ENCODE results near the gene INTS11. TPM values are rescaled to one million over a fixed set of nuclear protein-coding genes. Genes with fewer than 3 reads are reported as not detected.

The INTS11 gene
- total and polyA plus RNA-seq, 2 experiments from 2014 or later: 102 to 161 TPM

DNA sequence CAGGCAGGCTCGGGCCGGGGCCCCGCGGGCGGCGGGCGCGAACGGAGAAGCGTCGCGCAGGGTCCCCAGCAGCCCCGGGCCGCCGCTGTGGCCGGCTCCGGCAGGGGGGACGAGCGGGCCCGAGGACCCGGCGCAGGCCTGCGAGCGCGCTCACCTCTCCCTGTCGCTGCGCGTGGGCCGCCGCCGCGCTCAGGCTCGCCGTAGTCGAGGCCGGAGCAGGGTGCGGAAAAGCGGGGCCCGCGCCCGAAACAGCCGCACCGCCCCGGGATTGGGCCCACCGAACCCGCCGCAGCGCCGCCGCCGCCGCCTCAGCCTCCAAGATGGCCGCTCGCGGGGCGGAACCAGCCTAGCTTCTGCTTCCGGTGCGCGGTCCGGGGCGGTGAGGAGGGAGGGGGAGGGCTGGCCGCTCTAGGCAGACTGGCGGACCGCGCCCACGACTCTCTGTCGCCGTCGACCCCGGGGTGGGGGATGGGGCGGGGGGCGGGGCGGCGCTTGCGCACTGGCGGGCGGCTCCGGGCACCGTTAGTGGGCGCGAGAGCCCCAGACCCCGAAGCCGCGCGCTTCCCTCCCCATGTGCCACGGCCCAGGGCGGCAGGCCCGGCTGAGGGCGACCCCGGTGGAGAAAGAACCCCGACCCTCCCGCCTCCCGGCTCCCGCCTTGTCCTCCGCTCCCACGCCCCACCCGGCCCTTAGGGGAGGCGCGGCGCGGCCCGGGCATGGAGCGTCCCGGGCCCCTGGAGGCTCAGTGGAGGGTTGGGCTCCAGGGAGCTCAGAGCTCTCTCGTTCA lies 50.8 kb downstream of the INTS11 start, which contains the start of gene UBE2J2 (continued):
- TF ChIP-seq, protein P1, sequence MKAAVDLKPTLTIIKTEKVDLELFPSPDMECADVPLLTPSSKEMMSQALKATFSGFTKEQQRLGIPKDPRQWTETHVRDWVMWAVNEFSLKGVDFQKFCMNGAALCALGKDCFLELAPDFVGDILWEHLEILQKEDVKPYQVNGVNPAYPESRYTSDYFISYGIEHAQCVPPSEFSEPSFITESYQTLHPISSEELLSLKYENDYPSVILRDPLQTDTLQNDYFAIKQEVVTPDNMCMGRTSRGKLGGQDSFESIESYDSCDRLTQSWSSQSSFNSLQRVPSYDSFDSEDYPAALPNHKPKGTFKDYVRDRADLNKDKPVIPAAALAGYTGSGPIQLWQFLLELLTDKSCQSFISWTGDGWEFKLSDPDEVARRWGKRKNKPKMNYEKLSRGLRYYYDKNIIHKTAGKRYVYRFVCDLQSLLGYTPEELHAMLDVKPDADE (IDR thresholded peaks at IDR 0.05): peak; percentile 88
- TF ChIP-seq NANOG (IDR thresholded peaks at IDR 0.05; ENCODE audit: borderline replicate concordance) (no peak), CREB1 (CRISPR knock-in tag; IDR thresholded peaks at IDR 0.05; ENCODE audit: low read depth) (peak; percentile 46; the same call in 1 of the 2 replicates)

GRCh38 chr1:1273209-1273511 lies 51.3 kb downstream of the INTS11 start:
- Histone ChIP-seq H3K27ac (ENCODE audit: low read depth) (no peak overlapping the region), H3K4me1 (ENCODE audit: insufficient read depth) (no peaks in the 10 kb centered on the region; the same call in 1 of the 2 replicates), H3F3A (replicated peaks; ENCODE audit: low read depth) (0 out of 2 replicates have a peak, but pooled peaks cover 3% of the 10 kb centered on the region), H3K27me3 (ENCODE audit: insufficient read depth) (no peaks in the 10 kb centered on the region), H4K20me1 (replicated peaks; ENCODE audit: insufficient read depth) (peaks cover 18% of the 10 kb centered on the region), H3K79me2 (replicated peaks; ENCODE audit: insufficient read depth) (peaks cover 40% of the 10 kb centered on the region), H3K9me2 (ENCODE audit: insufficient read depth) (no peaks in the 10 kb centered on the region), H3K4me3 (peak overlapping the region; percentile 90), H2AFZ (no peak overlapping the region), H3K4me2 (peak overlapping the region; percentile 92), H3K36me3 (ENCODE audit: insufficient read depth) (no peaks in the 10 kb centered on the region)
- H3K9me3 Mint-ChIP-seq: peaks cover 3% of the 10 kb centered on the region; the same call in 1 of the 3 replicates
- H3K27me3 Mint-ChIP-seq (ENCODE audit: insufficient read depth, low read depth, poor library complexity): peaks cover 11% of the 10 kb centered on the region
- ATAC-seq (no peak), DNase-seq (ENCODE audit: low spot score) (no peak)
- peaks cover 25% of the 10 kb centered on the region for H3K4me1 Mint-ChIP-seq
- H3K4me3 Mint-ChIP-seq: peak overlapping the region; percentile 88
- TF ChIP-seq JUNB (IDR thresholded peaks at IDR 0.05; ENCODE audit: unreplicated experiment) (no peak), STAT1 (IDR thresholded peaks at IDR 0.05; ENCODE audit: unreplicated experiment) (no peak), POLR2AphosphoS5 (IDR thresholded peaks at IDR 0.05; ENCODE audit: low read depth) (no peak)
- peak overlapping the region; percentile 82 for H3K27ac Mint-ChIP-seq
- peaks cover 12% of the 10 kb centered on the region; the same call in 2 of the 3 replicates for H3K36me3 Mint-ChIP-seq (ENCODE audit: low read depth)

DNA sequence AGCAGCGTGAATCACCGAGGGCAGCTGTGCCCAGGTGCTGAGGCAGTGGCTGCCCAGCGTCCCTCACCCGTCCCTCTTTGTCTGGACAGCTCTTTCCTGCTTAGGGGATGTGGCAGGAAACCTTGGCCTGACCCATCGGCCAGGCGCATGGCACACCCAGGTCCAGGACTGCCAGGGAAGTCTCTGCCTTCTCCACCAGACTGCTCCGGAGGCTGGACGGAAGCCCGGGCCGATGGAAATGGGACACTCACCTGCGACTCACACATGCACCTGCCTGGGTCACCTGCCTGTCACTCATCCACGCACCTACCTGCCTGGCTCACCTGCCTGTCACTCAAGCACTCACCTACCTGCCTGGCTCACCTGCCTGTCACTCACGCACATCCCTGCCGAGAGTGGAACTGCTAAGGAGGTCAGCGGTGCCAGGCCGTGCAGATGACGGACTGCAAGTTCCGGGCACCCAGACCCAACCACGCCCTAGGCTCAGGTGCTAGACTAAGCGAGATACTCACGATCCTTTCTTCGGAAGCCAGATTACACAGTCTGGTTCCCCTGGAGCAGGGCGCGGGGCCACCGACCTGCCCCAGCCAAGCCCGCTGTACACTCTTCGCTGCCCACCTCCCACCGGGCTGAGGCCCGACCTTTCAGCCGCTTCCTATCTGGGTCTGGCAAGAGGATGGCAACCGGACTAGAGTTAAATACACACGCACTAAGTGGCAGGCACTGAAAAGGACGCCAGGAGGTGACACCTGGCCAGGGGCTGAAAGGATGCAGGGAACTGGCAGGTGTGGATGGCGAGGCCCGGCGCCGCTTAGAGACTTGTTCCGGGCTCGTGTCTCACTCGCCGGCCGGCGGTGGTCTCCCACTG lies 51.9 kb downstream of the INTS11 start:
- no peaks in the 10 kb centered on the region for H3K9me2 ChIP-seq (ENCODE audit: insufficient read depth)
- peak overlapping the region; percentile 82 for H3K27ac Mint-ChIP-seq
- H3F3A ChIP-seq (replicated peaks; ENCODE audit: low read depth): 0 out of 2 replicates have a peak, but pooled peaks cover 4% of the 10 kb centered on the region
- H4K20me1 ChIP-seq (replicated peaks; ENCODE audit: insufficient read depth): peaks cover 18% of the 10 kb centered on the region
- peaks cover 40% of the 10 kb centered on the region for H3K79me2 ChIP-seq (replicated peaks; ENCODE audit: insufficient read depth)
- no peaks in the 10 kb centered on the region for H3K27me3 ChIP-seq (ENCODE audit: insufficient read depth)
- no peak overlapping the region for H2AFZ ChIP-seq
- H3K4me3 Mint-ChIP-seq: peak overlapping the region; percentile 88
- TF ChIP-seq ZNF114 (CRISPR knock-in tag; IDR thresholded peaks at IDR 0.05): no peak
- TF ChIP-seq, protein P2, sequence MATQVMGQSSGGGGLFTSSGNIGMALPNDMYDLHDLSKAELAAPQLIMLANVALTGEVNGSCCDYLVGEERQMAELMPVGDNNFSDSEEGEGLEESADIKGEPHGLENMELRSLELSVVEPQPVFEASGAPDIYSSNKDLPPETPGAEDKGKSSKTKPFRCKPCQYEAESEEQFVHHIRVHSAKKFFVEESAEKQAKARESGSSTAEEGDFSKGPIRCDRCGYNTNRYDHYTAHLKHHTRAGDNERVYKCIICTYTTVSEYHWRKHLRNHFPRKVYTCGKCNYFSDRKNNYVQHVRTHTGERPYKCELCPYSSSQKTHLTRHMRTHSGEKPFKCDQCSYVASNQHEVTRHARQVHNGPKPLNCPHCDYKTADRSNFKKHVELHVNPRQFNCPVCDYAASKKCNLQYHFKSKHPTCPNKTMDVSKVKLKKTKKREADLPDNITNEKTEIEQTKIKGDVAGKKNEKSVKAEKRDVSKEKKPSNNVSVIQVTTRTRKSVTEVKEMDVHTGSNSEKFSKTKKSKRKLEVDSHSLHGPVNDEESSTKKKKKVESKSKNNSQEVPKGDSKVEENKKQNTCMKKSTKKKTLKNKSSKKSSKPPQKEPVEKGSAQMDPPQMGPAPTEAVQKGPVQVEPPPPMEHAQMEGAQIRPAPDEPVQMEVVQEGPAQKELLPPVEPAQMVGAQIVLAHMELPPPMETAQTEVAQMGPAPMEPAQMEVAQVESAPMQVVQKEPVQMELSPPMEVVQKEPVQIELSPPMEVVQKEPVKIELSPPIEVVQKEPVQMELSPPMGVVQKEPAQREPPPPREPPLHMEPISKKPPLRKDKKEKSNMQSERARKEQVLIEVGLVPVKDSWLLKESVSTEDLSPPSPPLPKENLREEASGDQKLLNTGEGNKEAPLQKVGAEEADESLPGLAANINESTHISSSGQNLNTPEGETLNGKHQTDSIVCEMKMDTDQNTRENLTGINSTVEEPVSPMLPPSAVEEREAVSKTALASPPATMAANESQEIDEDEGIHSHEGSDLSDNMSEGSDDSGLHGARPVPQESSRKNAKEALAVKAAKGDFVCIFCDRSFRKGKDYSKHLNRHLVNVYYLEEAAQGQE (IDR thresholded peaks at IDR 0.05; ENCODE audit: unreplicated experiment): no peak
- peaks cover 3% of the 10 kb centered on the region; the same call in 1 of the 3 replicates for H3K9me3 Mint-ChIP-seq
- H3K4me2 ChIP-seq: peak overlapping the region; percentile 92
- H3K36me3 ChIP-seq (ENCODE audit: insufficient read depth): no peaks in the 10 kb centered on the region
- DNase-seq (ENCODE audit: low spot score): no peak
- H3K27me3 Mint-ChIP-seq (ENCODE audit: insufficient read depth, low read depth, poor library complexity): peaks cover 9% of the 10 kb centered on the region
- H3K4me1 Mint-ChIP-seq: peaks cover 25% of the 10 kb centered on the region
- H3K36me3 Mint-ChIP-seq (ENCODE audit: low read depth): peaks cover 16% of the 10 kb centered on the region; the same call in 2 of the 3 replicates
- no peak for ATAC-seq
- no peaks in the 10 kb centered on the region; the same call in 1 of the 2 replicates for H3K4me1 ChIP-seq (ENCODE audit: insufficient read depth)
- peak overlapping the region; percentile 90 for H3K4me3 ChIP-seq
- H3K27ac ChIP-seq (ENCODE audit: low read depth): no peak overlapping the region

All from GM23338 (cell line).